ENCODE data around the gene MMD.

Gene MMD

GRCh38 chr17:55368706-55369105, 52.9 kb downstream of the MMD start:
- no peak for DNase-seq (ENCODE audit: low read depth)
- no peak for TF ChIP-seq CTCF (IDR thresholded peaks at IDR 0.05; ENCODE audit: insufficient read depth, low read depth, low read length, missing control alignments)
- H3K4me3 ChIP-seq (ENCODE audit: low read length) = no peak overlapping the region

GRCh38 chr17:55366020-55366481, 55.6 kb downstream of the MMD start:
- H3K4me3 ChIP-seq (ENCODE audit: low read length) = no peak overlapping the region
- no peak for DNase-seq (ENCODE audit: low read depth)
- no peak for TF ChIP-seq CTCF (IDR thresholded peaks at IDR 0.05; ENCODE audit: insufficient read depth, low read depth, low read length, missing control alignments)

DNA sequence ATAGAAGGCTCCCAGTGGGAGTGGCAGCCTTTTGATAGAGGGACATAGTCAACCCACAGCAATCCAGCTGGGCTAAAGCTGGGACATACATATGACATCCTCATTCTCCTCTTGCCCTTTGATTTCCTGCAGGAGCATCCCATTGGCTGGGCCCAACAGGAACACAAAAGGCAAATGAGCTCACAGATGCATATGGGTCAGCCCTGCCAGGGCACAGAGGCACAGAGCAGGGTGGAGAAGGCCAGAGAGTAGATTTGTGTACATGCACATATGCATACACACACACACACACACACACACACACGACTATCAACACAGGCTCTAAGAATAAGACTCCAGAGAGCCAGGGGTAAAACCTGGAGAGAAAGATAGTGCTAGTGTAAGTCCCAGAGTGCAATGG, 58.6 kb downstream of the MMD start:
- DNase-seq (ENCODE audit: low read depth) = no peak
- TF ChIP-seq CTCF (IDR thresholded peaks at IDR 0.05; ENCODE audit: insufficient read depth, low read depth, low read length, missing control alignments) = no peak
- no peak overlapping the region for H3K4me3 ChIP-seq (ENCODE audit: low read length)

- TF ChIP-seq CTCF (IDR thresholded peaks at IDR 0.05; ENCODE audit: insufficient read depth, low read depth, low read length, missing control alignments) = no peak
- no peak for DNase-seq (ENCODE audit: low read depth)
These were observed 60.7 kb downstream of the MMD start for GRCh38 chr17:55360971-55361370.

DNA sequence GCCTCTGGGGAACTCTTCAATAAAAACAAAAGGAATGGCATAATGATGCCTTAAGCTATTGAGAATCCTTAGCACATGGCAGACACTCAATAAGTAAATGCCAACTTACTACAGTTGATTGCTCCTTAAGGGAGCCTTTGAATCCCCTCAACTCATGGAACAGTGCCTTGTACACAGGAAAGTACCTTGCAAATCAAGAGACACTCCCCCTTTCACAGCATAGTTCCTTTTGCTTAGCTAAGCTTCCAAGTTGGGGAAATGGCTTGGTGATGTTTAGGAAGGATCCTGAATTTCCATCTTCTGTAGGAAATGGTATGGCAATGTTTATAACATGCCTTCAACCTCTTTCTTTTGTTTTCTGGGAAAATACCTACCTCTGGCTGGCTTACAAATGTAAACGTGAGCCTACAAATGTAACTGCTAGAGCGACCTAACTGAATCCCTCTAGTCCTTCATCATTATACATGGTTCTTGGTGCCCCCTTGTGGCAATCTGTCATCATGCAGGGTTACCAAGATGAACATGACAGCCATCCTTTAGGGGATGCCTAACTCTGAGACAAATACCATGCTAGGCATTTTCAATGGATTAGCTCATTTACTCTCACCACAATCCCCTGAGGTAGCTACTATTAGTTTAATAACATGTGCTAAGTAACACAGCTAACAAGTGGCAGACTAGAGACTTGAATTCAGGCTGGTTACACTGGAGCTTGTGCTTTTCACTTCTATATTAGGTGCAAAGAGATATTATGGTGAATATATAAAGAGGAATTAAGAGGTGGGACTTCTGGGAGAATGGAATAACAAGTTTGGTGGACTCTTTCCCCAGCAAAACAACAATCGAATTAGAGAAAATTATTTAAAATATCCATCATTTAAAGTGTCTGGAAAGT, 65.0 kb downstream of the MMD start:
- peak; percentile 78 for DNase-seq (ENCODE audit: low read depth)
- no peak overlapping the region for H3K4me3 ChIP-seq (ENCODE audit: low read length)
- peak; percentile 92 for TF ChIP-seq CTCF (IDR thresholded peaks at IDR 0.05; ENCODE audit: insufficient read depth, low read depth, low read length, missing control alignments)

More at GRCh38 chr17:55360971-55361370, 60.7 kb downstream of the MMD start:
- H3K4me3 ChIP-seq (ENCODE audit: low read length) = no peak overlapping the region

DNA sequence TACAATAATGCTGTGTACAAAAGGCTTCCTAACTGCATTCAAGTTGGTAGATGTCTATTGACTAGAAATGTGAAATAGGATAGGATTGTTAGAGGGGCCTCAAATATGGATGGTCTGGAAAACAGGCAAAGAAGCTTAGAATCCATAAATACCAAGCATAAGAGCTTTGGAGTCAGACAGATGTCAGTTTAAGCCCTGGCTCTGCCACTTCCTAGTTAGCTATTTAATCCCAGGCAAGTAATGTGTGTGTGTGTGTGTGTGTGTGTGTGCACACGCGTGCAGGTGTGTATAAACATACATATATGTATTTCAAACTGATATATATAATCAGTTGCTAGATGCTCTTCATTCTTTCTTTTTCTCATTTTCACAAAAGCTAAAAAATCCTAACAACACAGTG, 66.7 kb downstream of the MMD start:
- no peak overlapping the region for H3K4me3 ChIP-seq (ENCODE audit: low read length)
- no peak for TF ChIP-seq CTCF (IDR thresholded peaks at IDR 0.05; ENCODE audit: insufficient read depth, low read depth, low read length, missing control alignments)
- DNase-seq (ENCODE audit: low read depth) = no peak

DNA sequence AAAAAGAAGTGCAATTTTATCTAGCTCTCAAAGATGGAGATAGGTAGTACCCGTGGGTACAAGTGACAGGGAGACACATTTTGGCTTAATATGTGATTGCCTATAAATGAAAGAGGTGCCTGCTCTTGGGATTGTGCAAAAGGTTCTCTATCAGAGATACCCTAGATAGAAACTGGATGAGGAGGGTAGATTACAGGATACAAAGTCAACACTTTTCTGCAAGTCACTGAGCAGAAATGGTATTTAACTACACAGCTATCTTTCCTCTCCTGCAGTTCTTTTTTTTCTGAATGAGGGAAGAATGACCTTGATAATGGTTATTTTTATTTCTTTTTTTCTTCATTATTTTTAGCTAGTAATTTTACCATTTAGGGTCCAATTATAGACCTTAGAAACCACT, 67.6 kb downstream of the MMD start:
- no peak for DNase-seq (ENCODE audit: low read depth)
- no peak for TF ChIP-seq CTCF (IDR thresholded peaks at IDR 0.05; ENCODE audit: insufficient read depth, low read depth, low read length, missing control alignments)
- no peak overlapping the region for H3K4me3 ChIP-seq (ENCODE audit: low read length)
